NB4 (cell line): ENCODE data around the gene ACMSD.

Experiments
- DNase-seq: peaks from one replicate; pipeline ENCODE4 v3.0.0; 2010; ENCODE audit warnings: low read depth
- H3K4me3 ChIP-seq: one replicate; pipeline ENCODE4 v1.5.1; 2011; ENCODE audit warnings: mild to moderate bottlenecking, low read depth, low read length, moderate library complexity
- CTCF ChIP-seq: IDR thresholded peaks from one replicate; pipeline ENCODE4 v1.5.1; 2012; ENCODE audit warnings: low read depth, low read length
- MAX ChIP-seq: IDR thresholded peaks from 2 replicates; pipeline ENCODE4 v1.6.1; 2011; ENCODE audit warnings: low read depth, low read length
- MYC ChIP-seq: IDR thresholded peaks from 2 replicates; pipeline ENCODE4 v1.6.1; 2011; ENCODE audit warnings: low read depth, low read length
- POLR2A ChIP-seq: IDR thresholded peaks from 2 replicates; pipeline ENCODE4 v1.6.1; 2011; ENCODE audit warnings: mild to moderate bottlenecking; ENCODE audit not compliant: insufficient read length; ENCODE audit errors: extremely low read depth

Gene ACMSD

GRCh38 chr2:134911400-134911785 lies 73.0 kb downstream of the ACMSD start:
- no peak for DNase-seq
- TF ChIP-seq MYC (no peak), MAX (no peak), CTCF (no peak), POLR2A (no peak)
- no peak overlapping the region for H3K4me3 ChIP-seq

GRCh38 chr2:134912361-134912760 lies 73.9 kb downstream of the ACMSD start:
- no peak for DNase-seq
- H3K4me3 ChIP-seq = no peak overlapping the region
- TF ChIP-seq MAX (no peak), CTCF (no peak), MYC (no peak), POLR2A (no peak)

- DNase-seq = peak; percentile 58
- peak overlapping the region; percentile 79 for H3K4me3 ChIP-seq
- TF ChIP-seq POLR2A (no peak), MYC (no peak), CTCF (no peak), MAX (no peak)
Measured at GRCh38 chr2:134917360-134917865, 79.0 kb downstream of the ACMSD start.

- TF ChIP-seq CTCF (peak; percentile 8), MYC (peak; percentile 70), POLR2A (peak; percentile 87), MAX (peak; percentile 46; the same call in 1 of the 2 replicates)
Measured at GRCh38 chr2:134917888-134918525, 79.6 kb downstream of the ACMSD start.

GRCh38 chr2:134918526-134919340 lies 80.3 kb downstream of the ACMSD start, which contains the start of gene CCNT2:
CCNT2 (plus strand) TSS chr2:134918822; CDS start chr2:134918855, 33 bp downstream.
- DNase-seq = peak; percentile 99
- peak within 1 kb of the TSS; percentile 98 for H3K4me3 ChIP-seq
- TF ChIP-seq POLR2A (peak; percentile 63), MYC (peak; percentile 77), CTCF (no peak), MAX (peak; percentile 52; the same call in 1 of the 2 replicates)

More at GRCh38 chr2:134917888-134918525, 79.6 kb downstream of the ACMSD start:
- DNase-seq = no peak
- H3K4me3 ChIP-seq = peak overlapping the region; percentile 79
